Measurements from ENCODE around the gene CALHM4.

The CALHM4 gene

DNA sequence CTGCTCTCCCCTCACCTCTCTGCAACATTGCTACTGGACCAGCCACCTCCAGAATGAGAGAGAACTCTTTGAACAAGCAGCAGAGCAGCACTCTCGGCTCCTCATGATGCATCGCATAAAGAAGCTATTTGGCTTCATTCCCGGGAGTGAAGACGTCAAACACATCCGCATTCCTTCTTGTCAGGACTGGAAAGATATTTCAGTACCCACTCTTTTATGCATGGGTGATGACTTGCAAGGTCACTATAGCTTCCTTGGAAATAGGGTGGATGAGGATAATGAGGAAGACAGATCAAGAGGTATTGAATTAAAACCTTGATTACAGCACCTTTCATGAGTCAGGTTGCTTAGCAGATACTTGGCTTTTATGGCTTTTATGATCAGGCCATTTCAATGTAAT, 4.3 kb downstream of the CALHM4 start:
- no CpG with 5 or more reads among the region's 5 CpGs for WGBS (ENCODE audit: extremely low coverage, insufficient coverage, low lambda C conversion rate)
- Histone ChIP-seq H2BK15ac (replicated peaks; ENCODE audit: low read depth) (no peak overlapping the region), H2BK120ac (ENCODE audit: low read depth, low read length) (no peak overlapping the region), H3K36me3 (ENCODE audit: control insufficient read depth, insufficient read depth, low read length) (no peaks in the 10 kb centered on the region), H3K79me2 (ENCODE audit: control insufficient read depth, insufficient read depth, low read length) (no peaks in the 10 kb centered on the region), H3K27ac (ENCODE audit: low read depth, low read length) (no peak overlapping the region), H3K23ac (ENCODE audit: low read length) (no peak overlapping the region), H3K4me2 (ENCODE audit: low read length) (no peak overlapping the region), H3K9ac (ENCODE audit: low read length) (no peak overlapping the region), H3K27me3 (ENCODE audit: insufficient read depth, low read length, poor library complexity) (no peaks in the 10 kb centered on the region), H3K79me1 (ENCODE audit: low read length) (no peaks in the 10 kb centered on the region), H4K5ac (ENCODE audit: low read length) (no peak overlapping the region), H2BK5ac (ENCODE audit: low read length) (no peak overlapping the region), H4K8ac (ENCODE audit: low read depth, low read length) (no peak overlapping the region), H3K56ac (ENCODE audit: low read length) (no peak overlapping the region), H3K4me1 (ENCODE audit: control insufficient read depth, low read depth, low read length) (no peaks in the 10 kb centered on the region), H2AK5ac (ENCODE audit: low read length) (no peak overlapping the region), H3K4ac (ENCODE audit: low read depth, low read length) (no peak overlapping the region), H3K18ac (ENCODE audit: low read length) (no peak overlapping the region), H3K4me3 (ENCODE audit: low read length) (no peak overlapping the region)
- no peak for DNase-seq

DNA sequence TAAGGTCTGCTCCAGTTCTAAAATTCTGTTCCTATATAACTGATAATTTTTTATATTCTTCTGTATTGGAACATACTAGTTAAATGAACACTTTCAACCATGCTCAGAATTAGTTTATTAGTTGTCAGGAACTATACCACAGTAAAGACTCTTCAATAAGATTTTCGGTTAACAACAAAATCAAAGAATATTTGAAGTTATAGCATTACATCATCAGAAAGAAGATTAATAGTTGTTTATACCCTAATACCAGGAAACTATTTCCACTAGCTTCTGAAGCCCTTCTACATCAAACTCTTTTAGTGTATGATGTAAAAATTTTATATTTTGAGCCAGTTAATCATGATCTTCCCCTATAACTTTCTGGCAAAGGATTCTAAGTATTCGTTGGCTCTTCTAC, 6.6 kb downstream of the CALHM4 start:
- H2BK120ac ChIP-seq (ENCODE audit: low read depth, low read length), result no peak overlapping the region
- no peak overlapping the region for H3K23ac ChIP-seq (ENCODE audit: low read length)
- no peaks in the 10 kb centered on the region for H3K27me3 ChIP-seq (ENCODE audit: insufficient read depth, low read length, poor library complexity)
- H3K4me2 ChIP-seq (ENCODE audit: low read length), result no peak overlapping the region
- no peak overlapping the region for H4K5ac ChIP-seq (ENCODE audit: low read length)
- H3K79me2 ChIP-seq (ENCODE audit: control insufficient read depth, insufficient read depth, low read length), result no peaks in the 10 kb centered on the region
- H3K4me1 ChIP-seq (ENCODE audit: control insufficient read depth, low read depth, low read length), result no peaks in the 10 kb centered on the region
- WGBS (ENCODE audit: extremely low coverage, insufficient coverage, low lambda C conversion rate), result no CpG with 5 or more reads among the region's 2 CpGs
- no peak overlapping the region for H3K9ac ChIP-seq (ENCODE audit: low read length)
- H3K4me3 ChIP-seq (ENCODE audit: low read length), result no peak overlapping the region
- no peak overlapping the region for H4K8ac ChIP-seq (ENCODE audit: low read depth, low read length)
- DNase-seq, result no peak
- H3K4ac ChIP-seq (ENCODE audit: low read depth, low read length), result no peak overlapping the region
- H2BK5ac ChIP-seq (ENCODE audit: low read length), result no peak overlapping the region
- H2BK15ac ChIP-seq (replicated peaks; ENCODE audit: low read depth), result no peak overlapping the region
- no peaks in the 10 kb centered on the region for H3K79me1 ChIP-seq (ENCODE audit: low read length)
- no peak overlapping the region for H3K27ac ChIP-seq (ENCODE audit: low read depth, low read length)
- H3K56ac ChIP-seq (ENCODE audit: low read length), result no peak overlapping the region
- H2AK5ac ChIP-seq (ENCODE audit: low read length), result no peak overlapping the region
- no peaks in the 10 kb centered on the region for H3K36me3 ChIP-seq (ENCODE audit: control insufficient read depth, insufficient read depth, low read length)
- H3K18ac ChIP-seq (ENCODE audit: low read length), result no peak overlapping the region

DNA sequence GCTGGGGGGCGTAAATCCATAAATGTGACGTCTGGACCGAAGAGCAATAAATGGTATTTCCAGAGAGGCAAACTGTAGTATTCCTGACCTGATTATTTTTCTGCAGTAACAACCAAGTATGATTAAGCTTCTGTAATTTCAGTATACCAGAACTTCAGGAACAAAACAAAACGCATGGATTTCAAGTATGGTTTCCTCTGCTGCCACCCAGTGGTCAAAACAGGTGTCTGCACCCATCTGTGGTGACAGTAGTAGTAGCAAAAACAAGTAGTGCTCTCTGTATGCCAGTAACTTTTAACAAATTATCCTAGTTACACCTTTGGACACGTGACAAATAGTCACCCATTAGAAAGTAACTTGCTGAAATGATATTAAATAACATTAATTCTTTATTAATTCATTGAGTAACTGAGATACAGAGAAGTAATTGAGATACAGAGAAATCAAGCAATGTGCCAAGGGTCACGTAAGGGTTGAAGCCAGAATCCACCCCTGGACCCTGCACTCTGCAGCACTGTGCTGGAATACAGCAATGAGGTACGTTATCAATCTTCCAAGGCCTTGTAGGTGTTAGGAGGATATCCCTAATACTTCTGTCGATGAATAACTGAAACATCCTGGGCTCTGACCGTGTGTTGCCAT, 7.9 kb downstream of the CALHM4 start:
- no peaks in the 10 kb centered on the region for H3K79me1 ChIP-seq (ENCODE audit: low read length)
- H4K5ac ChIP-seq (ENCODE audit: low read length), result no peak overlapping the region
- no peak overlapping the region for H3K18ac ChIP-seq (ENCODE audit: low read length)
- H3K4me2 ChIP-seq (ENCODE audit: low read length), result no peak overlapping the region
- no peak overlapping the region for H3K4me3 ChIP-seq (ENCODE audit: low read length)
- H2BK120ac ChIP-seq (ENCODE audit: low read depth, low read length), result no peak overlapping the region
- no peak overlapping the region for H3K23ac ChIP-seq (ENCODE audit: low read length)
- DNase-seq, result peak; percentile 64
- no peak overlapping the region for H3K4ac ChIP-seq (ENCODE audit: low read depth, low read length)
- no peak overlapping the region for H4K8ac ChIP-seq (ENCODE audit: low read depth, low read length)
- H3K79me2 ChIP-seq (ENCODE audit: control insufficient read depth, insufficient read depth, low read length), result no peaks in the 10 kb centered on the region
- H2BK15ac ChIP-seq (replicated peaks; ENCODE audit: low read depth), result no peak overlapping the region
- peak overlapping the region; percentile 45 for H3K9ac ChIP-seq (ENCODE audit: low read length)
- H3K4me1 ChIP-seq (ENCODE audit: control insufficient read depth, low read depth, low read length), result no peaks in the 10 kb centered on the region
- no peaks in the 10 kb centered on the region for H3K36me3 ChIP-seq (ENCODE audit: control insufficient read depth, insufficient read depth, low read length)
- H3K56ac ChIP-seq (ENCODE audit: low read length), result peak overlapping the region; percentile 74
- H3K27me3 ChIP-seq (ENCODE audit: insufficient read depth, low read length, poor library complexity), result no peaks in the 10 kb centered on the region
- no peak overlapping the region for H3K27ac ChIP-seq (ENCODE audit: low read depth, low read length)
- no peak overlapping the region for H2BK5ac ChIP-seq (ENCODE audit: low read length)
- WGBS (ENCODE audit: extremely low coverage, insufficient coverage, low lambda C conversion rate), result no CpG with 5 or more reads among the region's 9 CpGs
- no peak overlapping the region for H2AK5ac ChIP-seq (ENCODE audit: low read length)

DNA sequence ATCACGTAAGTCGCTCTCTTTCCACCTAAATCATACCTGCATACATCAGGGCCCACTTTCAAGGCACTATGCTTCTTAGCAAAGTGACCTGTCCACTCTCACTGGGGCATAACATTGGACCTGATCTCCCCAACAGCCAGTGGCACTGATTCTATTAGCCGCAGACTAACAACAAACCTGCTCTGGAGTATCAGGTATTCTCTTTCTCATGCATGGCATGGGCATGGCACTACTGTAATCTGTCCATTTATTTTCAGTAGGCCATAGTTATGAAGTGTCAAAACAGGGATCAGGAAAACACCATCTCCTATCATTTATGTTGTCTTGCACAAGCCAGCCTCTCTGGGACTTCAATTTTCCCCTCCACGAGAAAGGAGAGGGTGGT, 8.5 kb downstream of the CALHM4 start:
- Histone ChIP-seq H3K79me1 (ENCODE audit: low read length) (no peaks in the 10 kb centered on the region), H3K4ac (ENCODE audit: low read depth, low read length) (no peak overlapping the region), H2AK5ac (ENCODE audit: low read length) (no peak overlapping the region), H2BK5ac (ENCODE audit: low read length) (no peak overlapping the region), H3K4me3 (ENCODE audit: low read length) (no peak overlapping the region), H3K4me1 (ENCODE audit: control insufficient read depth, low read depth, low read length) (no peaks in the 10 kb centered on the region), H2BK120ac (ENCODE audit: low read depth, low read length) (no peak overlapping the region), H3K23ac (ENCODE audit: low read length) (no peak overlapping the region), H3K4me2 (ENCODE audit: low read length) (no peak overlapping the region), H3K9ac (ENCODE audit: low read length) (no peak overlapping the region), H3K79me2 (ENCODE audit: control insufficient read depth, insufficient read depth, low read length) (no peaks in the 10 kb centered on the region), H4K8ac (ENCODE audit: low read depth, low read length) (no peak overlapping the region), H4K5ac (ENCODE audit: low read length) (no peak overlapping the region), H3K27me3 (ENCODE audit: insufficient read depth, low read length, poor library complexity) (no peaks in the 10 kb centered on the region), H3K27ac (ENCODE audit: low read depth, low read length) (no peak overlapping the region), H3K56ac (ENCODE audit: low read length) (no peak overlapping the region), H3K18ac (ENCODE audit: low read length) (no peak overlapping the region), H3K36me3 (ENCODE audit: control insufficient read depth, insufficient read depth, low read length) (no peaks in the 10 kb centered on the region), H2BK15ac (replicated peaks; ENCODE audit: low read depth) (no peak overlapping the region)
- no peak for DNase-seq
- WGBS (ENCODE audit: extremely low coverage, insufficient coverage, low lambda C conversion rate), result no CpG with 5 or more reads among the region's 4 CpGs

DNA sequence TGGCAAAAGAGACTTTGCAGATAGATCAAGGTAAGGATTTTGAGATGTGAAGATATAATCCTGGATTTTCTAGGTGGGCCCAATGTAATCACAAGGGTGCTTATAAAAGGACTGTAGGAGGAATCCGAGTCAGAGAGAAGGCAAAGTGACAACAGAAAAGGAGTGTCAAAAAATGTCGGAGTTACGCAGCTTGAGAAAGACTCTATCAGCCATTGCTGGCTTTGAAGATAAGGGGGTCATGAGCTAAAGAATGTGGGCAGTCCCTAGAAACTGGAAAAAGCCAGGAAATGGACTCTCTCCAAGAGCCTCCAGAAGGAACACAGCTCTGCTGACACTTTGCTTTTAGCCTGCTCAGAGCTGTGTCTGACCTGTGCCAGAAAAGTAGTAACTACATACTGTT, 9.1 kb downstream of the CALHM4 start:
- Histone ChIP-seq H3K36me3 (ENCODE audit: control insufficient read depth, insufficient read depth, low read length) (no peaks in the 10 kb centered on the region), H2BK15ac (replicated peaks; ENCODE audit: low read depth) (no peak overlapping the region), H3K23ac (ENCODE audit: low read length) (no peak overlapping the region), H3K4ac (ENCODE audit: low read depth, low read length) (no peak overlapping the region), H3K79me2 (ENCODE audit: control insufficient read depth, insufficient read depth, low read length) (no peaks in the 10 kb centered on the region), H2BK5ac (ENCODE audit: low read length) (no peak overlapping the region), H4K5ac (ENCODE audit: low read length) (no peak overlapping the region), H4K8ac (ENCODE audit: low read depth, low read length) (no peak overlapping the region), H2AK5ac (ENCODE audit: low read length) (no peak overlapping the region), H3K4me1 (ENCODE audit: control insufficient read depth, low read depth, low read length) (no peaks in the 10 kb centered on the region), H3K27me3 (ENCODE audit: insufficient read depth, low read length, poor library complexity) (no peaks in the 10 kb centered on the region), H3K27ac (ENCODE audit: low read depth, low read length) (no peak overlapping the region), H3K79me1 (ENCODE audit: low read length) (no peaks in the 10 kb centered on the region), H3K18ac (ENCODE audit: low read length) (no peak overlapping the region), H3K4me3 (ENCODE audit: low read length) (no peak overlapping the region), H2BK120ac (ENCODE audit: low read depth, low read length) (no peak overlapping the region), H3K56ac (ENCODE audit: low read length) (no peak overlapping the region), H3K9ac (ENCODE audit: low read length) (no peak overlapping the region), H3K4me2 (ENCODE audit: low read length) (no peak overlapping the region)
- peak; percentile 19 for DNase-seq
- no CpG with 5 or more reads among the region's 3 CpGs for WGBS (ENCODE audit: extremely low coverage, insufficient coverage, low lambda C conversion rate)

DNA sequence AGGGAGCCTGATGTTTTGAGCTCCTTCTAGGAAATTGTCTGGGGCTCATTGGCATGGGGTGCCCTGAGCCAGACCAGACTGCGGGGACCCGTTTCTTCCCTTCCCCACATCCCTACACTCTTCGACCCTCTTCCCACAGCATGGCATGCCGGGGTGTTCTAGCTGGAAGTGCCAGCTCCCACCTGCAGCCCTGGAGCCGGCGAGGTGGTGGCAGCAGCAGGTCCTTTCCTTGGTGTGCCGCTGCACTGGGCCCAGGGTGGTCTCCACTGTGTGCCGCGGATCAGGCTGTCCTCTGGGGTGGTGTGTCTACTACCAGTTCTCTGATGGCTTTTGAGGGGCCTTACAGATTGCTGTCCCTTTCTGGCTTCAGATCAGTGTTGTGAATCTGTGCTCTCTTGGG, 10.3 kb downstream of the CALHM4 start:
- Histone ChIP-seq H3K4me1 (ENCODE audit: control insufficient read depth, low read depth, low read length) (no peaks in the 10 kb centered on the region), H3K56ac (ENCODE audit: low read length) (no peak overlapping the region), H3K4ac (ENCODE audit: low read depth, low read length) (no peak overlapping the region), H3K27me3 (ENCODE audit: insufficient read depth, low read length, poor library complexity) (no peaks in the 10 kb centered on the region), H2BK120ac (ENCODE audit: low read depth, low read length) (no peak overlapping the region), H3K9ac (ENCODE audit: low read length) (no peak overlapping the region), H3K79me2 (ENCODE audit: control insufficient read depth, insufficient read depth, low read length) (no peaks in the 10 kb centered on the region), H3K23ac (ENCODE audit: low read length) (no peak overlapping the region), H3K79me1 (ENCODE audit: low read length) (no peaks in the 10 kb centered on the region), H2AK5ac (ENCODE audit: low read length) (no peak overlapping the region), H3K27ac (ENCODE audit: low read depth, low read length) (no peak overlapping the region), H4K5ac (ENCODE audit: low read length) (no peak overlapping the region), H2BK15ac (replicated peaks; ENCODE audit: low read depth) (no peak overlapping the region), H2BK5ac (ENCODE audit: low read length) (no peak overlapping the region), H3K18ac (ENCODE audit: low read length) (no peak overlapping the region), H3K4me3 (ENCODE audit: low read length) (no peak overlapping the region), H4K8ac (ENCODE audit: low read depth, low read length) (no peak overlapping the region), H3K36me3 (ENCODE audit: control insufficient read depth, insufficient read depth, low read length) (no peaks in the 10 kb centered on the region), H3K4me2 (ENCODE audit: low read length) (no peak overlapping the region)
- WGBS (ENCODE audit: extremely low coverage, insufficient coverage, low lambda C conversion rate), result no CpG with 5 or more reads among the region's 9 CpGs
- no peak for DNase-seq

Measured in mesendoderm (in vitro differentiated cells).